NCI-H446 (cell line): Measurements from ENCODE around the gene SMAD3.

Source experiments
- DNase-seq, 2 experiments: peaks; one replicate each; lab custom pipeline; 2025; lab: John Stamatoyannopoulos, UW

The SMAD3 gene

GRCh38 chr15:67241132-67241855 lies 175.9 kb downstream of the SMAD3 start:
- no peak for DNase-seq

GRCh38 chr15:67242708-67243111 lies 177.3 kb downstream of the SMAD3 start:
- no peak for DNase-seq
